ENCODE data around the gene TRAPPC5.
A peak's percentile ranks its signal among the peaks of the same experiment; 100 is the strongest.

TRAPPC5 gene

GRCh38 chr19:7650148-7650547 lies 30.5 kb upstream of the TRAPPC5 start:
- CTCF ChIA-PET = no interaction called here
- TF ChIP-seq ELF4 (IDR thresholded peaks at IDR 0.05) (no peak), CTBP1 (IDR thresholded peaks at IDR 0.05; ENCODE audit: borderline replicate concordance) (no peak), SUZ12 (IDR thresholded peaks at IDR 0.05) (no peak)
- POLR2A ChIA-PET = no interaction called here
- DNase-seq (ENCODE audit: extremely low spot score) = no peak

GRCh38 chr19:7652061-7652641 lies 28.5 kb upstream of the TRAPPC5 start:
- CTCF ChIA-PET = interaction anchor here (0.6 to 2.3 kb wide), 5 partner anchors 9 to 512 kb away, joined by 3 to 8 read pairs (median 4); partner anchors contain the start of gene TRAPPC5
- TF ChIP-seq ELF4 (IDR thresholded peaks at IDR 0.05) = no peak
- TF ChIP-seq L3MBTL2 (conservative IDR thresholded peaks at IDR 0.05) = peak; percentile 80
- TF ChIP-seq LEF1 (IDR thresholded peaks at IDR 0.05; ENCODE audit: borderline replicate concordance) = peak; percentile 91
- POLR2A ChIA-PET = interaction anchor here (1.5 kb wide), 1 partner anchor 23 kb away, joined by 4 read pairs; the partner anchor contains the start of genes PET100 and XAB2
- DNase-seq (ENCODE audit: extremely low spot score) = peak; percentile 84

GRCh38 chr19:7654401-7654800 lies 26.2 kb upstream of the TRAPPC5 start:
- POLR2A ChIA-PET = interaction anchor here (1.5 kb wide), 1 partner anchor 26 kb away, joined by 4 read pairs; the partner anchor contains the start of gene TRAPPC5
- DNase-seq (ENCODE audit: extremely low spot score) = no peak
- TF ChIP-seq TARDBP (IDR thresholded peaks at IDR 0.05) = no peak
- TF ChIP-seq SUZ12 (IDR thresholded peaks at IDR 0.05) = no peak
- no peak for TF ChIP-seq NFRKB (IDR thresholded peaks at IDR 0.05)
- no peak for TF ChIP-seq FOXM1 (IDR thresholded peaks at IDR 0.05; ENCODE audit: borderline replicate concordance)
- no peak for TF ChIP-seq PKNOX1 (IDR thresholded peaks at IDR 0.05)
- TF ChIP-seq ARNT (IDR thresholded peaks at IDR 0.05) = no peak
- TF ChIP-seq HDGF (IDR thresholded peaks at IDR 0.05; ENCODE audit: borderline replicate concordance) = no peak
- no peak for TF ChIP-seq ZNF384 (IDR thresholded peaks at IDR 0.05)
- CTCF ChIA-PET = no interaction called here

- TF ChIP-seq FOXA1 (IDR thresholded peaks at IDR 0.05) (no peak), LEF1 (IDR thresholded peaks at IDR 0.05; ENCODE audit: borderline replicate concordance) (no peak), ELF4 (IDR thresholded peaks at IDR 0.05) (no peak), PKNOX1 (IDR thresholded peaks at IDR 0.05) (no peak), TARDBP (IDR thresholded peaks at IDR 0.05) (no peak), HDGF (IDR thresholded peaks at IDR 0.05; ENCODE audit: borderline replicate concordance) (no peak), ZNF384 (IDR thresholded peaks at IDR 0.05) (no peak), BHLHE40 (IDR thresholded peaks at IDR 0.05; ENCODE audit: borderline replicate concordance) (no peak), CTBP1 (IDR thresholded peaks at IDR 0.05; ENCODE audit: borderline replicate concordance) (no peak), NFRKB (IDR thresholded peaks at IDR 0.05) (no peak), FOXK2 (IDR thresholded peaks at IDR 0.05) (no peak), SUZ12 (IDR thresholded peaks at IDR 0.05) (no peak), ARNT (IDR thresholded peaks at IDR 0.05) (no peak), L3MBTL2 (conservative IDR thresholded peaks at IDR 0.05) (no peak), FOXM1 (IDR thresholded peaks at IDR 0.05; ENCODE audit: borderline replicate concordance) (no peak), SP1 (IDR thresholded peaks at IDR 0.05) (no peak)
- CTCF ChIA-PET = interaction anchor here (0.7 kb wide), 1 partner anchor 12 kb away, joined by 3 read pairs; no protein-coding TSS in a partner anchor
- POLR2A ChIA-PET = no interaction called here
- DNase-seq (ENCODE audit: extremely low spot score) = no peak
These were observed 25.1 kb upstream of the TRAPPC5 start for GRCh38 chr19:7655581-7655980.

- DNase-seq (ENCODE audit: extremely low spot score) = no peak
- ChIA-PET CTCF (interaction anchor here (0.6 kb wide), 1 partner anchor 20 kb away, joined by 3 read pairs; the partner anchor contains the start of gene MCEMP1), POLR2A (interaction anchor here (1.6 kb wide), 1 partner anchor 24 kb away, joined by 5 read pairs; the partner anchor contains the start of gene TRAPPC5)
These were observed 23.4 kb upstream of the TRAPPC5 start for GRCh38 chr19:7657131-7657751.

GRCh38 chr19:7658219-7658686 lies 22.4 kb upstream of the TRAPPC5 start:
- ChIA-PET CTCF (no interaction called here), POLR2A (interaction anchor here (1.6 kb wide), 1 partner anchor 23 kb away, joined by 5 read pairs; the partner anchor contains the start of gene TRAPPC5)
- TF ChIP-seq LEF1 (IDR thresholded peaks at IDR 0.05; ENCODE audit: borderline replicate concordance) (no peak), PKNOX1 (IDR thresholded peaks at IDR 0.05) (peak; percentile 84), TARDBP (IDR thresholded peaks at IDR 0.05) (no peak)
- DNase-seq (ENCODE audit: extremely low spot score) = no peak

More at GRCh38 chr19:7657131-7657751, 23.4 kb upstream of the TRAPPC5 start:
- peak; percentile 14; the same call in 1 of the 2 replicates for TF ChIP-seq PKNOX1 (IDR thresholded peaks at IDR 0.05)
- TF ChIP-seq SUZ12 (IDR thresholded peaks at IDR 0.05) = no peak

Measured in HEK293T (cell line).